Stimulated activated naive CD8-positive, alpha-beta T cell treated with anti-CD3 and anti-CD28 coated beads, Interleukin-15, Interleukin-2, amounts not matched to agents 100 ng/mL and 50 ng/mL, for 24 hours (primary cell): ENCODE data around the gene SLC27A5.
A peak's percentile ranks its signal among the peaks of the same experiment; 100 is the strongest.

ENCODE experiments used
- H3K27ac Mint-ChIP-seq: one replicate; pipeline ENCODE4 v1.8.0; 2021; ENCODE audit warnings: mild to moderate bottlenecking, mixed read lengths
- H3K27me3 Mint-ChIP-seq: one replicate; pipeline ENCODE4 v1.8.0; 2021; ENCODE audit warnings: mixed read lengths
- H3K36me3 Mint-ChIP-seq: one replicate; pipeline ENCODE4 v1.8.0; 2021; ENCODE audit warnings: low read depth, mixed read lengths
- H3K4me1 Mint-ChIP-seq: one replicate; pipeline ENCODE4 v1.8.0; 2021; ENCODE audit warnings: low read depth, mixed read lengths
- H3K4me3 Mint-ChIP-seq: one replicate; pipeline ENCODE4 v1.8.0; 2021; ENCODE audit warnings: mild to moderate bottlenecking, mixed read lengths
- H3K9me3 Mint-ChIP-seq: one replicate; pipeline ENCODE4 v1.8.0; 2021; ENCODE audit warnings: mixed read lengths

SLC27A5 gene

GRCh38 chr19:58553799-58554493 is 42.2 kb upstream of the SLC27A5 start:
- Mint-ChIP-seq H3K27me3 (no peaks in the 10 kb centered on the region), H3K9me3 (no peaks in the 10 kb centered on the region), H3K27ac (peak overlapping the region; percentile 99), H3K36me3 (peaks cover 82% of the 10 kb centered on the region), H3K4me3 (peak overlapping the region; percentile 99), H3K4me1 (peaks cover 53% of the 10 kb centered on the region)

- no peaks in the 10 kb centered on the region for H3K9me3 Mint-ChIP-seq
- H3K4me1 Mint-ChIP-seq = peaks cover 59% of the 10 kb centered on the region
- peak overlapping the region; percentile 77 for H3K27ac Mint-ChIP-seq
- no peaks in the 10 kb centered on the region for H3K27me3 Mint-ChIP-seq
- peaks cover 84% of the 10 kb centered on the region for H3K36me3 Mint-ChIP-seq
- peak overlapping the region; percentile 46 for H3K4me3 Mint-ChIP-seq
Observed at GRCh38 chr19:58552655-58553054, 40.9 kb upstream of the SLC27A5 start.

GRCh38 chr19:58551577-58552471 is 40.0 kb upstream of the SLC27A5 start:
- peaks cover 60% of the 10 kb centered on the region for H3K4me1 Mint-ChIP-seq
- no peak overlapping the region for H3K27ac Mint-ChIP-seq
- H3K36me3 Mint-ChIP-seq = peaks cover 84% of the 10 kb centered on the region
- no peak overlapping the region for H3K4me3 Mint-ChIP-seq
- H3K27me3 Mint-ChIP-seq = no peaks in the 10 kb centered on the region
- no peaks in the 10 kb centered on the region for H3K9me3 Mint-ChIP-seq

GRCh38 chr19:58551123-58551497 is 39.3 kb upstream of the SLC27A5 start:
- Mint-ChIP-seq H3K4me1 (peaks cover 60% of the 10 kb centered on the region), H3K4me3 (no peak overlapping the region), H3K9me3 (no peaks in the 10 kb centered on the region), H3K36me3 (peaks cover 84% of the 10 kb centered on the region), H3K27me3 (no peaks in the 10 kb centered on the region), H3K27ac (peak overlapping the region; percentile 23)

GRCh38 chr19:58550362-58551122 is 38.8 kb upstream of the SLC27A5 start:
- Mint-ChIP-seq H3K4me3 (no peak overlapping the region), H3K9me3 (no peaks in the 10 kb centered on the region)

GRCh38 chr19:58549664-58550361 is 38.0 kb upstream of the SLC27A5 start:
- H3K36me3 Mint-ChIP-seq = peaks cover 85% of the 10 kb centered on the region
- no peaks in the 10 kb centered on the region for H3K9me3 Mint-ChIP-seq
- peaks cover 54% of the 10 kb centered on the region for H3K4me1 Mint-ChIP-seq
- H3K4me3 Mint-ChIP-seq = no peak overlapping the region
- H3K27me3 Mint-ChIP-seq = no peaks in the 10 kb centered on the region
- H3K27ac Mint-ChIP-seq = peak overlapping the region; percentile 29

More at GRCh38 chr19:58550362-58551122, 38.8 kb upstream of the SLC27A5 start:
- peaks cover 84% of the 10 kb centered on the region for H3K36me3 Mint-ChIP-seq
- peaks cover 60% of the 10 kb centered on the region for H3K4me1 Mint-ChIP-seq
- peak overlapping the region; percentile 23 for H3K27ac Mint-ChIP-seq
- no peaks in the 10 kb centered on the region for H3K27me3 Mint-ChIP-seq

GRCh38 chr19:58548859-58549663 is 37.3 kb upstream of the SLC27A5 start:
- Mint-ChIP-seq H3K36me3 (peaks cover 79% of the 10 kb centered on the region), H3K27ac (no peak overlapping the region), H3K4me1 (peaks cover 49% of the 10 kb centered on the region)

DNA sequence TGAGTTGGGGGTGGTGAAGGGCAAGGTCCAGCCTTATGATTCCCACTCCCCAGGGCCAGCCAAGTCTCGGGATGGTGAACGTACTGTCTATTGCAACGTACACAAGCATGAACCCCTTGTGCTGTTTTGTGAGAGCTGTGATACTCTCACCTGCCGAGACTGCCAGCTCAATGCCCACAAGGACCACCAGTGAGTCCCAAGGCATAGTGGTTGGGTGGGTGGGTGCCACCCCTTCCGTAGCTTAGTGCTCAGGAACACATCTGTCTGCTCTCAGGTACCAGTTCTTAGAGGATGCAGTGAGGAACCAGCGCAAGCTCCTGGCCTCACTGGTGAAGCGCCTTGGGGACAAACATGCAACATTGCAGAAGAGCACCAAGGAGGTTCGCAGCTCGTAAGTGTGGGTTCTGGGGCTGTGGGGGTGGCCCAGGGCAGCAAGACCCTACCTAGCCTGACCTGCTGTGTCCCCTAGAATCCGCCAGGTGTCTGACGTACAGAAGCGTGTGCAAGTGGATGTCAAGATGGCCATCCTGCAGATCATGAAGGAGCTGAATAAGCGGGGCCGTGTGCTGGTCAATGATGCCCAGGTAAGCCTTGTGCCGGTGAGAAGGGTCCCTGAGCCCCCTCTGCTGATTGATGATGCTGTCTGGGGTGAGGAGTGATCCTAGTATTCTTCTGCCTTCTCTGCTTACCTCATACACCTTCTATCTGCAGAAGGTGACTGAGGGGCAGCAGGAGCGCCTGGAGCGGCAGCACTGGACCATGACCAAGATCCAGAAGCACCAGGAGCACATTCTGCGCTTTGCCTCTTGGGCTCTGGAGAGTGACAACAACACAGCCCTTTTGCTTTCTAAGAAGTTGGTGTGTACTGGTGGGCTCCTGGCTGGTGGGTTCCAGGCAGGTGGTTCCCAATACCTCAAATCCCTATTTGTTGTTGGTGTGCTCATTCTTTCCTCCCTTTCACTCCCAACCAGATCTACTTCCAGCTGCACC is 35.8 kb upstream of the SLC27A5 start:
- peaks cover 68% of the 10 kb centered on the region for H3K36me3 Mint-ChIP-seq
- peaks cover 45% of the 10 kb centered on the region for H3K4me1 Mint-ChIP-seq
- H3K27ac Mint-ChIP-seq = peak overlapping the region; percentile 94
- peaks cover 2% of the 10 kb centered on the region for H3K27me3 Mint-ChIP-seq
- H3K4me3 Mint-ChIP-seq = peak overlapping the region; percentile 97
- H3K9me3 Mint-ChIP-seq = no peaks in the 10 kb centered on the region

More at GRCh38 chr19:58548859-58549663, 37.3 kb upstream of the SLC27A5 start:
- H3K4me3 Mint-ChIP-seq = no peak overlapping the region
- H3K27me3 Mint-ChIP-seq = no peaks in the 10 kb centered on the region
- H3K9me3 Mint-ChIP-seq = no peaks in the 10 kb centered on the region

DNA sequence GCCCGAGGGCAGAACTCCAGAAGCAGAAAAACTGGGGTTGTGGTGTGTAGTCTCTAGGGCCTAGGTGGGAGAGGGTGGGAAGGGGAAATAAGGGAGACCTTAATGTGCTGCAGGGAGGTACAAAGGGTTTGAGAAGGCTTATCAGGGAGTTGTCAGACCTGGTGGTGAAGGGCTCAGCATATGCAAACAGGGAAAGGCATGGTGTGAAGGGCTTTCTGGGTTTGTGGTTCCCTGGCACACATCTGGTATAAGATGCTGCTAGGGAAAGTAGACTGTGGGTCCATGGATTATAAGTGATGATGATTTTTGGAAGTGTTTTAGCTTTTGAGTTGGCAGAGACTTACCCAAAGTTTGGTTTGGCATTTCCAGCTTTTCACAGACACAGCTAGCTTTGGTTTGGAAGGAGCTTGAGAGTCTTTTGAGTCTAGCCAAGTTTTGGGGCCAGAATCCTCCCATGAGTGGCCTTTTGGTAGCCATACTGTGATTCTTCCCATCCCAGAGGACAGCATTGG is 34.3 kb upstream of the SLC27A5 start:
- peaks cover 38% of the 10 kb centered on the region for H3K4me1 Mint-ChIP-seq
- H3K4me3 Mint-ChIP-seq = peak overlapping the region; percentile 97
- H3K27ac Mint-ChIP-seq = peak overlapping the region; percentile 94
- peaks cover 5% of the 10 kb centered on the region for H3K27me3 Mint-ChIP-seq
- H3K9me3 Mint-ChIP-seq = no peaks in the 10 kb centered on the region
- H3K36me3 Mint-ChIP-seq = peaks cover 54% of the 10 kb centered on the region

- Mint-ChIP-seq H3K36me3 (peaks cover 48% of the 10 kb centered on the region), H3K27me3 (peaks cover 5% of the 10 kb centered on the region), H3K4me3 (peak overlapping the region; percentile 97), H3K9me3 (no peaks in the 10 kb centered on the region), H3K27ac (peak overlapping the region; percentile 94), H3K4me1 (peaks cover 38% of the 10 kb centered on the region)
Observed at GRCh38 chr19:58545286-58546018, 33.7 kb upstream of the SLC27A5 start.

DNA sequence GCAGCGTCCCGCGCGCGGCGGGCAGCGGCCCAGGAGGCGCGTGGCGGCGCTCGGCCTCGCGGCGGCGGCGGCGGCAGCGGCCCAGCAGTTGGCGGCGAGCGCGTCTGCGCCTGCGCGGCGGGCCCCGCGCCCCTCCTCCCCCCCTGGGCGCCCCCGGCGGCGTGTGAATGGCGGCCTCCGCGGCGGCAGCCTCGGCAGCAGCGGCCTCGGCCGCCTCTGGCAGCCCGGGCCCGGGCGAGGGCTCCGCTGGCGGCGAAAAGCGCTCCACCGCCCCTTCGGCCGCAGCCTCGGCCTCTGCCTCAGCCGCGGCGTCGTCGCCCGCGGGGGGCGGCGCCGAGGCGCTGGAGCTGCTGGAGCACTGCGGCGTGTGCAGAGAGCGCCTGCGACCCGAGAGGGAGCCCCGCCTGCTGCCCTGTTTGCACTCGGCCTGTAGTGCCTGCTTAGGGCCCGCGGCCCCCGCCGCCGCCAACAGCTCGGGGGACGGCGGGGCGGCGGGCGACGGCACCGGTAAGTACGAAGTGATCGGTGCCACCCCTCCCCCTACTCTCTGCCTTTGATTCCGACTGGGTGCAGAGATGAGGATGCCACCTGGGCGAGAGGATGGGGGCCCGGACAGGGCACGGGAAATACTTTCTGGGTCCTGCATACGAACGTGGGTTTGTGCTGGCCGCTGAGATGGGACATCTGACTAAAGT is 32.9 kb upstream of the SLC27A5 start:
- Mint-ChIP-seq H3K27me3 (peaks cover 5% of the 10 kb centered on the region), H3K27ac (peak overlapping the region; percentile 96), H3K36me3 (peaks cover 41% of the 10 kb centered on the region), H3K4me3 (peak overlapping the region; percentile 97), H3K4me1 (peaks cover 38% of the 10 kb centered on the region), H3K9me3 (no peaks in the 10 kb centered on the region)
